OCI-M2 (cell line): ENCODE results near the gene UBE3C.
"Not testable (repeated sequence)": the region's sequence is repeated elsewhere in the genome, so short reads cannot be mapped to it uniquely, and the experiment has no call there.

ENCODE experiments used
- DNase-seq: peaks from one replicate; lab custom pipeline; 2025; ENCODE audit not compliant: unreplicated experiment; lab: John Stamatoyannopoulos, UW

The UBE3C gene

GRCh38 chr7:157235357-157236333, 96.9 kb downstream of the UBE3C start:
- DNase-seq: no peak

GRCh38 chr7:157238087-157238486, 99.4 kb downstream of the UBE3C start:
- no peak for DNase-seq

DNA sequence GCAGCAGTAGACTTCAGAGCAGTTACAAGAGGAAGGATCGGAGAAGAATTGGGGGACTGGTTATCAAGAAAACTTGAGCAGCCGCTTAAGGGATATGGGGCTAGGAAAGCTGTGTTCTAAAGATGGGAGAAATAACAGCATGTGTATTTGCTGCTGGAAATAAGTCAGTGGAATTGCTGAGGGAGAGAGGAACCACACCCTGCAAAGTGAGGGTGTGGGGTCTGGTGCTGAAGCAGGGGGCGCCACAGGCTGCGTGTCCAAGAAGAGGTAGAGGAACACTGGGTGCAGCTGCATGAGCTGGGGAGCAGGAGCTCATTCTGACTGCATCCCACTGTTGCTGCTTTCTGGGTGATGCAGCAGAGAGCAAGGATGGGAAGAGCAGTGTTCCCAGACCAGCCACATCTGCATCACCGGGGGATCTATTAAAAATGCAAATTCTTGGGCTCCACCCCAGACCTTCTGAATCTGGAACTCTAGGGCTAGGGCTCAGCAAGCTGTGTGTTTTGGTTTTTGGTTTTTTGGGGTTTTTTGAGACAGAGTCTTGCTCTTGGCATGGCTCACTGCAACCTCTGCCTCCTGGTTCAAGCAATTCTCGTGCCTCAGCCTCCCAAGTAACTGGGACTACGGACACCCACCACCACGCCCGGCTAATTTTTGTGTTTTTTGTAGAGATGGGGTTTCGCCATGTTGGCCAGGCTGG, 101.0 kb downstream of the UBE3C start:
- DNase-seq: no peak

GRCh38 chr7:157241631-157242030, 102.9 kb downstream of the UBE3C start:
- DNase-seq: no peak

DNA sequence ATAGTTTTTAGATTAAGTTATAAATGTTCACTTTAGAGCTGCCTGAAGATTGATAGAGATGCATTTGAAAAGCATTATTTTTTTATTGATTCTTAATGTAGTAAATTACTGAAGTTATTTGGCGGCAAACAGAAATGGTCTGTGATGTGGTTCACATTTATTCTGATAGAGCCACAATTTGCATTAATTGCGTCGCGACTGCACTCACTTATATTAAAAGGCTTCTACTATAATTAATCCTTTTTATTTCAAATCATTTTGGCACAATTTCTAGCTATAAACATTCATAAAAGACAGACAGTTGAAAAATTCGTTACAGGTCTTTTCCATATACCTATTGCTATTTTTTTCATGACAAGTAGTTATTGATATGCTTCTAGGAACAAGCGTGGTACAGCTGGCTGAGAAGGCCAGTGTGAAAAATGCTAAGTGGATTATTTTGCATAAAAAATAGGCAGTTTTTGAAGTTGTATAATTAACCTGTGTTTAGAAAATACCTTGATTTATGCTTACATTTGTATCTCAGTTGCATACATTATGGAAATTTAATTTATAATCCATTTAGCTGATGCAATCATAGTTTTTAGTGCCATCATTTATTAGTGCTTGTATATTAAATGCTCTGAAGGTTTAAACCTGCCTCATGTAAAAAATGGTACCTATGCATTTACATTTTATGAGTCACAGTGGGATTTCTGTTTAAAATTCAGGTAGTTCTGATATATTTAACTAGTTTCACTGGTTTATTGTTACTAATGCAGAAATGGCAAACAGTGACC, 106.0 kb downstream of the UBE3C start:
- no peak for DNase-seq

DNA sequence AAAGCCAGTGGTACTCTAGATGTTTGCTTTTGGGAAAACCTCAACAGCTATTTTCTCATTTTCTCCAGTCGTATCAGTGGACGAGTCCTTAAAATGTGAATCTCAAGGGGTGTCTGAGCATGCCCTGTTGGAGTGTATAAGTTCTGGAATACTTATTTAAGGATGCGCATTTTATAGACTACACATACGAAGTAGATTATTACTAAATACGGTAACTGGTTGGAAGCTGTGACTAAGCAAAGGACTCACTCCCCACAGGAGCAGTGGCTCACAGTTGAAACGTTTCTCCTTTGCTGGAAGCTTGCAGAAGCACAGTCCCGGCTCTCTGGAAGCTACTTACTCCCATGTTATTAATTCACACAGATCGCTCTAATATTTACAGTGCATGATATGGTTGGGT, 107.3 kb downstream of the UBE3C start:
- DNase-seq: no peak

- no peak for DNase-seq
These were observed 109.9 kb downstream of the UBE3C start for GRCh38 chr7:157248659-157249058.

- peak; percentile 18 for DNase-seq
These were observed 112.0 kb downstream of the UBE3C start for GRCh38 chr7:157250605-157251228.

- not testable (repeated sequence) for DNase-seq
These were observed 113.1 kb downstream of the UBE3C start for GRCh38 chr7:157251817-157252216.

DNA sequence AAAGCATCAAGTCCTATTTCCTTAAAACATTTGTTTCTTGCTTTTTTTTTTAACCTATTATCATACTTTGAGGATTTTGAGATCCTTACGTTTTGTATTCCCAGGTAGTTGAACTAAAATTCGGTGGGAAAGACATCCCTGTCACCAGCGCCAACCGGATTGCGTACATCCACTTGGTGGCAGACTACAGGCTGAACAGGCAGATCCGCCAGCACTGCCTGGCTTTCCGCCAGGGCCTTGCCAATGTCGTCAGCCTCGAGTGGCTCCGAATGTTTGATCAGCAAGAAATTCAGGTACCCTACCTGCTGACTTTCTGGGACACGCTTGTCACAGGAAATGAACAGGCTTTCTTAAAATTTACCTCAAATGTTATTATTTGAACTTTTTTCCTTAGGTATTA, 115.1 kb downstream of the UBE3C start:
- no peak for DNase-seq

DNA sequence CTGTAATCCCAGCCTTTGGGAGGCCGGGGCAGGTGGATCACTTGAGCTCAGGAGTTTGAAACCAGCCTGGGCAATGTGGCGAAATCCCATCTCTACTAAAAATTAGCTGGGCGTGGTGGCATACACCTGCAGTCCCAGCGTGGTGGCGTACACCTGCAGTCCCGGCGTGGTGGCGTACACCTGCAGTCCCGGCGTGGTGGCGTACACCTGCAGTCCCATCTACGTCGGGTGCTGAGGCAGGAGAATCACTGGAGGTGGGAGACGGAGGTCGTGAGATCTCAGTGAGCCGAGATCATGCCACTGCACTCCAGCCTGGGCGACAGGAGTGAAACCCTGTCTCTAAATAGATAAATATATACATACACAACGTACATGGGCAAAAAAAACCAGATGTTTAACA, 116.1 kb downstream of the UBE3C start:
- not testable (repeated sequence) for DNase-seq

DNA sequence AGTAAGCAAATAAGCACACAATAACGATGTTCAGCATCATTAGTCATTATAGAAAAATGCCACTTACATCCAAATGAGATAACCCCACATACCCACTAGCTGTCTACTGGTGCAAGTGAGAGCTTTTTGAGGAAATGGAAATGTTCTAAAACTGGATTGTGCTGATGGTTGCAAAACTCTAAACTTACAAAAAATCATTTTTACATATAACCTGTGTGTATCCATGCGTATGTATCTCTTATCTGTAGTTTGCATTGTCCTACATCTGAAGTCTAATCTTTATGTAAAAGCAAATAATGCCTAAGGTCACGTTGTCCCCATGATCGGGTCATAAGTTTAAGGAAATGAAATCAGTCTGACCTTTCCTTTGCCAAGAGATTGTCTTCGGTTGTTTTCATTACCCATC, 116.5 kb downstream of the UBE3C start:
- DNase-seq: no peak

- DNase-seq: no peak
These were observed 124.4 kb downstream of the UBE3C start for GRCh38 chr7:157263156-157263555.

- no peak for DNase-seq
These were observed 126.3 kb downstream of the UBE3C start for GRCh38 chr7:157265051-157265450.

- DNase-seq: no peak
These were observed 127.5 kb downstream of the UBE3C start for GRCh38 chr7:157266272-157266671.

DNA sequence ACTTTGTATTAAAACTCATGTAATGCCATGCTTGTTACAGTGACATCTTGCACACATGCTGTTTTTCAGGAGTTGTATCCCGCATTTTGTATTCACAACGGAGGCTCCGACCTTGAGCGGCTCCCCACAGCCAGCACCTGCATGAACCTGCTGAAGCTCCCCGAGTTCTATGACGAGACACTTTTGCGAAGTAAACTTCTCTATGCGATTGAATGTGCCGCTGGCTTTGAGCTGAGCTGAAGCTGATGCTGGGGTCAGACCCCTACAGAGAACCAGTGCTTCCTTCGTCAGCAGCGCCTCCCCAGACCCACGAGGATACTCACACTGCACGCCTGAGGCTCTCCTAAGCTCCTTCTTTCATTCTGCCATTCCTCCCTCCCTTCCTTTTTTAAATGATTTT, 128.8 kb downstream of the UBE3C start:
- no peak for DNase-seq

DNA sequence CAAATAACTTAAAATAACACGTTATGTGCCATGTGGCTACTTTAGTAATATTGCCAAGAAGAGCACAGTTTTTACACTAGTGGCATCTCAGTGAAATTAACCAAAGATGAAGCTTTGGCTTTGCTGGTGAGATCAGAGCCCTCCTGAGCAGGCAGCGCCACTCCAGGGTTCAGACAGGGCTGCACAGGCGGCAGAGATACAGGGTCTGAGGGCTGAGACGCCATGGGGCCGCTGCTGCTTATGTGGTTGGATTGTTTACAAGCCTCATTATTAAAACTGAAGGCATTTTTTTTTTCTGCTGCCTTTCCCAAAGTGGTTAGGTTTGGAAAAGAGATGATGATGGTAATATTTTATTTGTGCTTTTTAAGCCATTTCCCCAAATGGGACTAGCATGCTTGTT, 129.2 kb downstream of the UBE3C start:
- DNase-seq: no peak

- DNase-seq: no peak
These were observed 129.8 kb downstream of the UBE3C start for GRCh38 chr7:157268540-157268939.

- no peak for DNase-seq
These were observed 130.8 kb downstream of the UBE3C start for GRCh38 chr7:157269341-157270059.

- no peak for DNase-seq
These were observed 131.3 kb downstream of the UBE3C start for GRCh38 chr7:157270060-157270444.
